ENCODE results near the gene MYO3B.

DNA sequence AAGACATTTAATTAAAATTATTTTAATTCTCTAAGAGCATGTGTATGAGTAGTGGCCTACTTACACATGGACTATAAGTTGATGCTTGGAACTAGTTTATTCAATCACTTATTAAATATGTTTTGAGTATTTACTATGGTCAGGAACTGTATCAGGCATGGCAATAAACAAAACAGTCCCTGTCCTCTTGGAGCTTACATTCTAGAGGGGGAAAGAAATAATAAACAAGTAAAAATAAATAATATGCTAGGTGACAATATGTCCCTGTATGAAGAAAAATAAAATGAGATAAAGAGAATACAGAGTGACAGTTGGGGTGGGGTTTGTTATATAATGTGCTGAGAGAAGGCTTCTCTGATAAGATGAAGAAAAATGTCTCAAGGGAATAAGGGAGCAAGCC lies 74.5 kb downstream of the MYO3B start:
- TF ChIP-seq, protein P1, sequence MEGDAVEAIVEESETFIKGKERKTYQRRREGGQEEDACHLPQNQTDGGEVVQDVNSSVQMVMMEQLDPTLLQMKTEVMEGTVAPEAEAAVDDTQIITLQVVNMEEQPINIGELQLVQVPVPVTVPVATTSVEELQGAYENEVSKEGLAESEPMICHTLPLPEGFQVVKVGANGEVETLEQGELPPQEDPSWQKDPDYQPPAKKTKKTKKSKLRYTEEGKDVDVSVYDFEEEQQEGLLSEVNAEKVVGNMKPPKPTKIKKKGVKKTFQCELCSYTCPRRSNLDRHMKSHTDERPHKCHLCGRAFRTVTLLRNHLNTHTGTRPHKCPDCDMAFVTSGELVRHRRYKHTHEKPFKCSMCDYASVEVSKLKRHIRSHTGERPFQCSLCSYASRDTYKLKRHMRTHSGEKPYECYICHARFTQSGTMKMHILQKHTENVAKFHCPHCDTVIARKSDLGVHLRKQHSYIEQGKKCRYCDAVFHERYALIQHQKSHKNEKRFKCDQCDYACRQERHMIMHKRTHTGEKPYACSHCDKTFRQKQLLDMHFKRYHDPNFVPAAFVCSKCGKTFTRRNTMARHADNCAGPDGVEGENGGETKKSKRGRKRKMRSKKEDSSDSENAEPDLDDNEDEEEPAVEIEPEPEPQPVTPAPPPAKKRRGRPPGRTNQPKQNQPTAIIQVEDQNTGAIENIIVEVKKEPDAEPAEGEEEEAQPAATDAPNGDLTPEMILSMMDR (IDR thresholded peaks at IDR 0.05), result no peak
- TF ChIP-seq ZFX (IDR thresholded peaks at IDR 0.05; ENCODE audit: borderline replicate concordance), result no peak
